Esophagus squamous epithelium (tissue), 4 donors: ENCODE measurements around the gene ZNF469.

Source experiments
- CTCF ChIP-seq, 6 experiments: fragments of 450-650 bp in 4 of 6; fragments of 200-600 bp in 2 of 6; sonication (generic) in 2 of 6; IDR thresholded peaks; one replicate each; pipeline ENCODE4 v1.5.1; 2016 to 2019; ENCODE audit warnings: antibody characterized with exemption in 6 of 6, mild to moderate bottlenecking in 4 of 6, moderate library complexity in 4 of 6
- POLR2A ChIP-seq, 4 donors: fragments of 450-650 bp; IDR thresholded peaks; one replicate each; pipeline ENCODE4 v1.6.1; 2017; ENCODE audit warnings: antibody characterized with exemption in 4 of 4, mild to moderate bottlenecking in 4 of 4, moderate library complexity in 3 of 4

GRCh38 chr16:88343271-88343791 lies 39.4 kb upstream of the ZNF469 start:
- TF ChIP-seq POLR2A (IDR thresholded peaks at IDR 0.05) (no peak), CTCF (IDR thresholded peaks at IDR 0.05) (no peak)
